NB4 (cell line): ENCODE data around the gene KLHDC3.

Source experiments
- CTCF ChIP-seq: IDR thresholded peaks from one replicate; pipeline ENCODE4 v1.5.1; 2012; ENCODE audit warnings: low read depth, low read length
- MAX ChIP-seq: IDR thresholded peaks from 2 replicates; pipeline ENCODE4 v1.6.1; 2011; ENCODE audit warnings: low read depth, low read length
- MYC ChIP-seq: IDR thresholded peaks from 2 replicates; pipeline ENCODE4 v1.6.1; 2011; ENCODE audit warnings: low read depth, low read length
- POLR2A ChIP-seq: IDR thresholded peaks from 2 replicates; pipeline ENCODE4 v1.6.1; 2011; ENCODE audit warnings: mild to moderate bottlenecking; ENCODE audit not compliant: insufficient read length; ENCODE audit errors: extremely low read depth

DNA sequence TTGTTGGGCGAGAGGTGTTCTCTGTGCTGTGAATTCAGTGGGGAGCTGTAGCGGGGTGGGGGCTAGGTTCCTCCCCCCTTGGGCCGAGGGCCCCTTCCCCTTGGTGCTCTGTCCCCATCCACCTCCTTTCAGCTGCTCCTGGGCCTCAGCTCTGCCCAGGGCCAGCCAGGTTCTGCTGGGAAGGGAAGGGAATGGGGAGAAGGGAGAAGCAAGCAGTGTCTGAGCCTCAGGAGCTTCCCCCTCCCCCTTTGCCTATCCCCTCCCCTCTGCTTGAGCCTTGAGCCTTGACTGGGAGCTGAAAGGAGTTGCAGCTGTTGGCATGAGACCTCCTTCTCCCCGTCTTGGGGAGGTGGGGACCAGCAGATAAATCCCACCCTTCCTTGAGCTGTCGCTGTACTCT, 6.8 kb downstream of the KLHDC3 start:
- TF ChIP-seq POLR2A = no peak
- no peak for TF ChIP-seq CTCF
- TF ChIP-seq MYC = no peak
- TF ChIP-seq MAX = no peak
